ENCODE data around the gene RASSF9. TPM values are rescaled to one million over a fixed set of nuclear protein-coding genes. Genes with fewer than 3 reads are reported as not detected.

RASSF9 gene
- total and polyA plus RNA-seq, 12 donors, result 0.84 to 15.2 (median 5.9) TPM

DNA sequence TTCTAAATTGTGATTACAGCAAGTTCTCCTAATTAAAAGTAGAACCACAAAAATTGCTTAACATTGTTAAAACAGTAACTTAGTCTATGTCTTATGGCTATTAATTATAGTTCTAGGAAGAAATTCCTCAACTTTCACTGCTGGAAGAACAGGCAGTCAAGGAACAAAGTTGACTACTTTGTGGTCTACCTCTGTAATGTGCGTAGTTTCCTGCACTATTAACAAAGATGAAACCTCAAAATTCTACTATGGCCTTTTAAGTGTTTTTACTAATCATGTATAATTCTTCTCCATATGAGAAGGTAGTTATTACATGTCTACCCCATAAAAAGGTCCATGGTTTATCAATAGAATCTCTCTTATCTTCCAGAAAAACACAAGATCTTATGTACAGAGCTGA is 7.6 kb downstream of the RASSF9 start:
- WGBS, 2 donors, result 92 to 96% methylated on average over 1 of the region's 1 CpG
- intact Hi-C loops (cut with DNase I), result no loop called here
- no peaks in the 10 kb centered on the region for H3K36me3 ChIP-seq

DNA sequence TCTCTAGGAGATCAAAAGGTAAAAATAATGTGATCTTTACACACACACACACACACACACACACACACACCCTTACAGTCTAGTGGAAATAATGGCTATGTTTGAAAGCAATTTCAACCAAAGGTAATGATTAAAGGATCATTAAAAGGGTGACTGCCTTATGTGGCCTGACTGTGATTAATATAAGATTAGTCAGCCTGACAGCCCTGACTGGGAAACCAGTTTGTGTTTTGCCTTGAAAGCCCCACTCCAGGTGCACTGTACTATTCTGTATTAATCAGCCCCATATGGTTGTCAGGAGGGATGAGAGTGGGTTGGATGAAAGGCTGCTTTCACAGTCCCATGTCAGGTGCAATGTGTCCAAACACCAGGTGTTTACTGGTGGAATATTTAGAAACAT is 10.5 kb downstream of the RASSF9 start:
- ATAC-seq (no peak), DNase-seq (no peak)
- no peaks in the 10 kb centered on the region for H3K9me3 ChIP-seq
- H3K4me3 ChIP-seq, result no peak overlapping the region
- intact Hi-C loops (cut with DNase I), result no loop called here
- H3K4me1 ChIP-seq, result peaks cover 0 to 26% (median 5%) of the 10 kb centered on the region in 9 donors
- H3K36me3 ChIP-seq, result no peaks in the 10 kb centered on the region
- no peaks in the 10 kb centered on the region for H3K27me3 ChIP-seq
- H3K27ac ChIP-seq, result no peak overlapping the region
- TF ChIP-seq, protein P1, sequence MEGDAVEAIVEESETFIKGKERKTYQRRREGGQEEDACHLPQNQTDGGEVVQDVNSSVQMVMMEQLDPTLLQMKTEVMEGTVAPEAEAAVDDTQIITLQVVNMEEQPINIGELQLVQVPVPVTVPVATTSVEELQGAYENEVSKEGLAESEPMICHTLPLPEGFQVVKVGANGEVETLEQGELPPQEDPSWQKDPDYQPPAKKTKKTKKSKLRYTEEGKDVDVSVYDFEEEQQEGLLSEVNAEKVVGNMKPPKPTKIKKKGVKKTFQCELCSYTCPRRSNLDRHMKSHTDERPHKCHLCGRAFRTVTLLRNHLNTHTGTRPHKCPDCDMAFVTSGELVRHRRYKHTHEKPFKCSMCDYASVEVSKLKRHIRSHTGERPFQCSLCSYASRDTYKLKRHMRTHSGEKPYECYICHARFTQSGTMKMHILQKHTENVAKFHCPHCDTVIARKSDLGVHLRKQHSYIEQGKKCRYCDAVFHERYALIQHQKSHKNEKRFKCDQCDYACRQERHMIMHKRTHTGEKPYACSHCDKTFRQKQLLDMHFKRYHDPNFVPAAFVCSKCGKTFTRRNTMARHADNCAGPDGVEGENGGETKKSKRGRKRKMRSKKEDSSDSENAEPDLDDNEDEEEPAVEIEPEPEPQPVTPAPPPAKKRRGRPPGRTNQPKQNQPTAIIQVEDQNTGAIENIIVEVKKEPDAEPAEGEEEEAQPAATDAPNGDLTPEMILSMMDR (IDR thresholded peaks at IDR 0.05), result no peak

More for the DNA sequence above, 7.6 kb downstream of the RASSF9 start:
- no peaks in the 10 kb centered on the region for H3K27me3 ChIP-seq
- H3K9me3 ChIP-seq, result no peaks in the 10 kb centered on the region
- ATAC-seq (no peak), DNase-seq (no peak)
- H3K4me1 ChIP-seq, result peaks cover 0 to 54% (median 17%) of the 10 kb centered on the region in 9 donors
- H3K27ac ChIP-seq, result no peak overlapping the region
- TF ChIP-seq, protein P1 (IDR thresholded peaks at IDR 0.05), result no peak
- H3K4me3 ChIP-seq, result no peak overlapping the region

DNA sequence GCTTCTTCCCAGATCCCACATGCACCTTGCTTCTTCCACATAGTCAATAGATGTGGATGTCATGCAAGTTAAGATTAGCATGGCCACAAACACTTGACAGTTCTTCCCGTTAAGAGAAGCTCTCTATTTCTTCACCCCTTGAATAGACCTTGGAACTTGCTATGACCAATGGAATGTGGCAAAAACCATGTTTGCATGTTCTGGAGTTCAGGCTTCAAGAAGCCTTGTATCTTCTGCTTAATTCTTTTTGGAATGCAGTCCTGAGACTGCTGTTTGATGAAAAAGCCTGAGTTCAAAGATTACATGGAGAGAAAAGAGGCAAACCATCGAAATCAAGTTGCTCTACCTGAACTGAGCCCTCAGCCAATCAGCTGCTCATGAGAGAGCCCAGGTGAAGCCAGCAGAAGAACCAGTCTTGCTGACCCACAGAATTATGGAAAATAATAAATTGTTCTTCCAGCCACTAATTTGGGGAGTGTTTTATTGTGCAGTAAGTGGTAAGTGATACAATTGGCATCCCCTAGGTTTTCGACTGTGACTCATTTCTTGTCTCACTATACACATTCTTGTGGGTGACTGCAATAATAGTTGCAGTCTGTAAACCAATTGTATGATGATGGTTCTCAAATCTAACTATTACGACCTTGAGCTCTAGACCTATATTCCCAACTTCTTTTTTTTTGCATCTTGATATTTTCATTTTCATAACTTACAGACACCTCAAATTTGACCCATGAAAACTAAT is 12.6 kb downstream of the RASSF9 start:
- Histone ChIP-seq H3K4me3 (no peak overlapping the region), H3K4me1 (peaks cover 0 to 12% (median 0%) of the 10 kb centered on the region in 9 donors), H3K27me3 (no peaks in the 10 kb centered on the region), H3K36me3 (peaks cover 0 to under 1% (median 0%) of the 10 kb centered on the region in 9 donors), H3K27ac (no peak overlapping the region), H3K9me3 (no peaks in the 10 kb centered on the region)
- TF ChIP-seq, protein P1 (IDR thresholded peaks at IDR 0.05), result no peak
- ATAC-seq (no peak), DNase-seq (no peak)
- intact Hi-C loops (cut with DNase I), result no loop called here
- 87 to 91% methylated on average over 4 of the region's 4 CpGs for WGBS, 2 donors

DNA sequence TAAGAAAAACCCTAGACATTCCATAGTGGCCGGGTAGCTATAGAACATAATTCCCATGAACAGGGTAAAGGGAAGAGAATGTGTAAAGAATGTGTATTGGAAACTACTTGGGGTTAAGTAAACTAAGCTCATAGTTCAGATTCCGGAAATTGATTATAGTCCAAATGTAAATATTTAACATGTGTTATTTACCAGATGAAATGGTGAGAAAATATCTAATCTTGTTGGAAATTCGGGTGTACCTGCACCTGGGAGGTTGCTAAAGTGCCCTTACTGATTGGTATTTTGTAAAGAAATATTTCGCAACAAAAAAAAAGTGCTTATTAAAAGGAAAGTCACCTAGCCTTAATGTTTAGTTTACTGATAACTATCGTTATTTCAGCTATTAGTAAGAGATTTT is 14.4 kb downstream of the RASSF9 start:
- ATAC-seq (no peak), DNase-seq (no peak)
- intact Hi-C loops (cut with DNase I), result no loop called here
- TF ChIP-seq, protein P1 (IDR thresholded peaks at IDR 0.05), result no peak
- no peaks in the 10 kb centered on the region for H3K9me3 ChIP-seq
- H3K27me3 ChIP-seq, result no peaks in the 10 kb centered on the region
- peaks cover 0 to 6% (median 0%) of the 10 kb centered on the region in 9 donors for H3K36me3 ChIP-seq
- H3K27ac ChIP-seq, result no peak overlapping the region
- H3K4me3 ChIP-seq, result no peak overlapping the region
- H3K4me1 ChIP-seq, result no peaks in the 10 kb centered on the region
- 85 to 92% methylated on average over 5 of the region's 5 CpGs for WGBS, 2 donors
